PC-3 (cell line): ENCODE results near the gene IGFL2.

Source experiments
- EZH2 ChIP-seq: fragments of 300-600 bp; sonication (generic); IDR thresholded peaks from one replicate; pipeline ENCODE4 v1.6.1; 2017; ENCODE audit warnings: antibody characterized with exemption, mild to moderate bottlenecking, low read length; ENCODE audit not compliant: unreplicated experiment
- EZH2phosphoT487 ChIP-seq: fragments of 300-600 bp; sonication (generic); IDR thresholded peaks from 2 replicates; pipeline ENCODE4 v1.6.1; 2018; ENCODE audit warnings: mild to moderate bottlenecking, antibody characterized with exemption, low read length, borderline replicate concordance
- TF ChIP-seq, protein P1 (sequence below): fragments of 300-600 bp; sonication (generic); conservative IDR thresholded peaks from 2 replicates; pipeline ENCODE4 v1.5.1; 2017; ENCODE audit warnings: antibody characterized with exemption, low read depth, mild to moderate bottlenecking, low read length

DNA sequence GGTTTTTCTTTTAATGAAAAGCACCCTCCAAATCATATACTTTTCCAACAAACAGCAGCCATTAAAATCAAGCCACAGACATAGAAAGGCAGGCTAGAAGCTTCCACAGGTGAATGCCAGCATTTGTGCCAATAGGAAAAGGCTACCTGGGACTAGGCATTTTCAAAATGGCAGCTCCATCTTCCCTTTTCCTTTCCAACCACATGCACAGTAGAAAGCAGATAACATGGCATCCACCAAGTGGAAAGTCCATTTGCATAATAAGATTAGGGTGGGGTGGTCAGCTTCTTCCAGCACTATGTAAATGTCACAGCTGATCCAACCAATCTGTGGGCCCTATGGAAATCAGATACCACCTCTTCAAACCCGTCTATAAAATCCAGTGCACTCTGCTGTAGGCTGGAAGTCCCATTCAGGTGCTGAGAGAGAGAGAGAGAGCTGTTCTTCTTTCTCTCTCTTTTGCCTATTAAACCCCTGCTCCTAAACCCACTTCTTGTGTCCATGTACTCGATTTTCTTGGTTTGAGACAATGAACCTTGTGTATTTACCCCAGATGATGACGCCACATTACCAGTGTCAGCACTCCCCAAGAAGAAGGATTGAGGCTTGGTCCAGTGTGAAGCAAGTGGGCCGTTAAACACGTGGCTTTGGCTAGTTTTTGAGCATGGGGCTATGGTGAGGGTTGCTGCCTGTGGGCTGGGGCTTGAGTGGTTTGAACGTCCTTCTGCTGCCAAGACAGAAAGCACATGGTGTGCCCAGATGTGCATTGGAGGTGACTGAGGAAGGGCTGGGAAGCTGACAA is 57.3 kb downstream of the IGFL2 start:
- TF ChIP-seq, protein P1, sequence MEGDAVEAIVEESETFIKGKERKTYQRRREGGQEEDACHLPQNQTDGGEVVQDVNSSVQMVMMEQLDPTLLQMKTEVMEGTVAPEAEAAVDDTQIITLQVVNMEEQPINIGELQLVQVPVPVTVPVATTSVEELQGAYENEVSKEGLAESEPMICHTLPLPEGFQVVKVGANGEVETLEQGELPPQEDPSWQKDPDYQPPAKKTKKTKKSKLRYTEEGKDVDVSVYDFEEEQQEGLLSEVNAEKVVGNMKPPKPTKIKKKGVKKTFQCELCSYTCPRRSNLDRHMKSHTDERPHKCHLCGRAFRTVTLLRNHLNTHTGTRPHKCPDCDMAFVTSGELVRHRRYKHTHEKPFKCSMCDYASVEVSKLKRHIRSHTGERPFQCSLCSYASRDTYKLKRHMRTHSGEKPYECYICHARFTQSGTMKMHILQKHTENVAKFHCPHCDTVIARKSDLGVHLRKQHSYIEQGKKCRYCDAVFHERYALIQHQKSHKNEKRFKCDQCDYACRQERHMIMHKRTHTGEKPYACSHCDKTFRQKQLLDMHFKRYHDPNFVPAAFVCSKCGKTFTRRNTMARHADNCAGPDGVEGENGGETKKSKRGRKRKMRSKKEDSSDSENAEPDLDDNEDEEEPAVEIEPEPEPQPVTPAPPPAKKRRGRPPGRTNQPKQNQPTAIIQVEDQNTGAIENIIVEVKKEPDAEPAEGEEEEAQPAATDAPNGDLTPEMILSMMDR = no peak
- no peak for TF ChIP-seq EZH2
- no peak for TF ChIP-seq EZH2phosphoT487
